AG04449 (cell line): ENCODE results near the gene TMCO6.
"Not testable (repeated sequence)": the region's sequence is repeated elsewhere in the genome, so short reads cannot be mapped to it uniquely, and the experiment has no call there.

Experiments
- CTCF ChIA-PET: fragments of 350-600 bp; formaldehyde crosslinking; extraction: SDS; loops from one replicate; lab custom pipeline; 2021; ENCODE audit warnings: antibody characterized with exemption; lab: Yijun Ruan, JAX
- POLR2A ChIA-PET: fragments of 400-600, 350-600 bp; formaldehyde crosslinking; extraction: SDS; loops from one replicate; lab custom pipeline; 2020; ENCODE audit warnings: antibody characterized with exemption, inconsistent platforms; lab: Yijun Ruan, JAX
- DNase-seq: peaks from one replicate; pipeline ENCODE4 v3.0.0-alpha.2; 2010; ENCODE audit warnings: low read depth, low spot score
- H3K4me3 ChIP-seq: 2 replicates; pipeline ENCODE4 v1.5.1; 2011; ENCODE audit warnings: low read depth, mild to moderate bottlenecking, control low read depth, low read length
- TF ChIP-seq, protein P1 (sequence below): IDR thresholded peaks from one replicate; pipeline ENCODE4 v1.5.1; 2011; ENCODE audit warnings: mild to moderate bottlenecking, moderate library complexity, low read length, control low read depth, inconsistent platforms; ENCODE audit not compliant: insufficient read depth; ENCODE audit errors: missing control alignments

TMCO6 gene

GRCh38 chr5:140639148-140639981, at the start of gene TMCO6:
Gene TMCO6 (plus strand): TSS chr5:140639451. CDS start chr5:140639528, 77 bp downstream.
- ChIA-PET CTCF (interaction anchor here (0.6 to 2.6 kb wide), 18 partner anchors 8 to 398 kb away, joined by 3 to 14 read pairs (median 3); partner anchors contain the start of genes APBB3, EIF4EBP3, IK and NDUFA2), POLR2A (interaction anchor here (0.8 to 1.1 kb wide), 4 partner anchors 8 to 92 kb away, joined by 3 read pairs; partner anchors contain the start of genes EIF4EBP3, IK and NDUFA2)
- peak; percentile 46 for DNase-seq
- TF ChIP-seq, protein P1, sequence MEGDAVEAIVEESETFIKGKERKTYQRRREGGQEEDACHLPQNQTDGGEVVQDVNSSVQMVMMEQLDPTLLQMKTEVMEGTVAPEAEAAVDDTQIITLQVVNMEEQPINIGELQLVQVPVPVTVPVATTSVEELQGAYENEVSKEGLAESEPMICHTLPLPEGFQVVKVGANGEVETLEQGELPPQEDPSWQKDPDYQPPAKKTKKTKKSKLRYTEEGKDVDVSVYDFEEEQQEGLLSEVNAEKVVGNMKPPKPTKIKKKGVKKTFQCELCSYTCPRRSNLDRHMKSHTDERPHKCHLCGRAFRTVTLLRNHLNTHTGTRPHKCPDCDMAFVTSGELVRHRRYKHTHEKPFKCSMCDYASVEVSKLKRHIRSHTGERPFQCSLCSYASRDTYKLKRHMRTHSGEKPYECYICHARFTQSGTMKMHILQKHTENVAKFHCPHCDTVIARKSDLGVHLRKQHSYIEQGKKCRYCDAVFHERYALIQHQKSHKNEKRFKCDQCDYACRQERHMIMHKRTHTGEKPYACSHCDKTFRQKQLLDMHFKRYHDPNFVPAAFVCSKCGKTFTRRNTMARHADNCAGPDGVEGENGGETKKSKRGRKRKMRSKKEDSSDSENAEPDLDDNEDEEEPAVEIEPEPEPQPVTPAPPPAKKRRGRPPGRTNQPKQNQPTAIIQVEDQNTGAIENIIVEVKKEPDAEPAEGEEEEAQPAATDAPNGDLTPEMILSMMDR: peak; percentile 64
- peak within 1 kb of the TSS; percentile 80 for H3K4me3 ChIP-seq

GRCh38 chr5:140590861-140591260, 48.4 kb upstream of the TMCO6 start:
- DNase-seq: no peak
- ChIA-PET POLR2A (no interaction called here), CTCF (interaction anchor here (1.9 kb wide), 1 partner anchor 44 kb away, joined by 6 read pairs; no protein-coding TSS in a partner anchor)
- no peak overlapping the region for H3K4me3 ChIP-seq
- TF ChIP-seq, protein P1: no peak

DNA sequence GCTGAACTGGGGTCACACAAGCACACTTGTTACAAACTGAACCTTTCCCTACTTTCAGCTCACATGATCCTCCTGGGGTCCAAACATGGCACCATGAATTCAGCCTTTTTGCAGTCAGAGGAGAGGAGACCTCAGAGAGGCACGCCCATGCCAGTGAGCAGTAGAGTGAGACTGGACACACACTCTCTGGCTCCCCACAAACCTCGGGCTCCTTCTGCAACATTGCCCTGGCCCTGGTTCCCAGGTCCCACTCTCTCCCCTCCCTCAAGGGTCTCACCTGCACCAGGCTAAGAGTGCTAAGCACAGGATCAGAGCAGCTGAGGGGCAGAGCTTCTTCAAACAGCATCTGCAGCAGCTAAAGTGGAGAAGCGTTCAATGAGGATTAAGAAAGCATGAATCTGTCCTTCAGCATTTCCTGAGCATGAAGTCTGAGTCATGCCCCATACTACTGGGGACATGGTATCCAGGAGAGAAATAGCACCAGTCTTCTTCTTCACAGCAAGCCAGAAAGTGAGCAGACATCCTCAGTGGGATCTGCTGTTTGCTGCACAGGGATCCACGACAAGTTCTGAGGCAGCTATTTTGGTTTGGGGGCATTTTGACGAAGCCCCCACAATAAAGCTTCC, 47.4 kb upstream of the TMCO6 start:
- ChIA-PET POLR2A (no interaction called here), CTCF (interaction anchor here (1.0 to 1.9 kb wide), 2 partner anchors 15 to 43 kb away, joined by 3 to 6 read pairs; no protein-coding TSS in a partner anchor)
- peak; percentile 21 for DNase-seq
- TF ChIP-seq, protein P1: no peak
- H3K4me3 ChIP-seq: no peak overlapping the region

DNA sequence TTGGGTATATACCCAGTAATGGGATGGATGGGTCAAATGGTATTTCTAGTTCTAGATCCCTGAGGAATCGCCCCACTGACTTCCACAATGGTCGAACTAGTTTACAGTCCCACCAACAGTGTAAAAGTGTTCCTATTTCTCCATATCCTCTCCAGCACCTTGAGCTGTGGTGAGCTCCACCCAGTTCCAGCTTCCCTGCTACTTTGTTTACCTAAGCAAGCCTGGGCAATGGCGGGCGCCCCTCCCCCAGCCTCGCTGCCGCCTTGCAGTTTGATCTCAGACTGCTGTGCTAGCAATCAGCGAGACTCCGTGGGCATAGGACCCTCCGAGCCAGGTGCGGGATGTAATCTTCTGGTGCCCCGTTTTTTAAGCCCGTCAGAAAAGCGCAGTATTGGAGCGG, 46.2 kb upstream of the TMCO6 start:
- H3K4me3 ChIP-seq, DNase-seq, POLR2A ChIA-PET, CTCF ChIA-PET: not testable (repeated sequence)

GRCh38 chr5:140594169-140594568, 45.1 kb upstream of the TMCO6 start:
- ChIA-PET CTCF (interaction anchor here (1.7 kb wide), 1 partner anchor 41 kb away, joined by 6 read pairs; no protein-coding TSS in a partner anchor), POLR2A (no interaction called here)
- no peak overlapping the region for H3K4me3 ChIP-seq
- DNase-seq: no peak
- TF ChIP-seq, protein P1: no peak

- TF ChIP-seq, protein P1: no peak
- POLR2A ChIA-PET: no interaction called here
- no peak for DNase-seq
- no peak overlapping the region for H3K4me3 ChIP-seq
- CTCF ChIA-PET: interaction anchor here (1.7 kb wide), 1 partner anchor 40 kb away, joined by 6 read pairs; no protein-coding TSS in a partner anchor
These were observed 43.5 kb upstream of the TMCO6 start for GRCh38 chr5:140595538-140596300.
